ENCODE results near the gene FAM222B. TPM values are rescaled to one million over a fixed set of nuclear protein-coding genes. Genes with fewer than 3 reads are reported as not detected.

FAM222B gene
- total RNA-seq, 1 experiment from 2014 or later = 94.6 TPM

- ChIA-PET POLR2A (interaction anchor here (1.1 to 2.5 kb wide), 3 partner anchors 9 to 73 kb away, joined by 4 to 31 read pairs (median 10); partner anchors contain the start of genes BLTP2 and NEK8), CTCF (interaction anchor here (0.8 to 1.1 kb wide), 2 partner anchors 9 to 73 kb away, joined by 4 to 14 read pairs; partner anchors contain the start of genes BLTP2, NEK8 and TLCD1)
- no peaks in the 10 kb centered on the region for H3K9me3 Mint-ChIP-seq
- peak within 1 kb of the TSS; percentile 100 for H3K4me3 Mint-ChIP-seq
- DNase-seq (ENCODE audit: low spot score) (peak; percentile 96), ATAC-seq (peak; percentile 71)
- H3K27ac Mint-ChIP-seq = peak within 1 kb of the TSS; percentile 97
- peaks cover 51% of the 10 kb centered on the region for H3K36me3 Mint-ChIP-seq
- H3K4me1 Mint-ChIP-seq = peaks cover 47% of the 10 kb centered on the region
- H3K27me3 Mint-ChIP-seq (ENCODE audit: low read depth) = no peaks in the 10 kb centered on the region
- no peak; the same call in 1 of the 2 replicates for TF ChIP-seq CBFB (CRISPR knock-in tag; IDR thresholded peaks at IDR 0.05; ENCODE audit: low read depth)
- TF ChIP-seq, protein P1, sequence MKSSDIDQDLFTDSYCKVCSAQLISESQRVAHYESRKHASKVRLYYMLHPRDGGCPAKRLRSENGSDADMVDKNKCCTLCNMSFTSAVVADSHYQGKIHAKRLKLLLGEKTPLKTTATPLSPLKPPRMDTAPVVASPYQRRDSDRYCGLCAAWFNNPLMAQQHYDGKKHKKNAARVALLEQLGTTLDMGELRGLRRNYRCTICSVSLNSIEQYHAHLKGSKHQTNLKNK (CRISPR knock-in tag; IDR thresholded peaks at IDR 0.05) = no peak
- TF ChIP-seq, protein P2, sequence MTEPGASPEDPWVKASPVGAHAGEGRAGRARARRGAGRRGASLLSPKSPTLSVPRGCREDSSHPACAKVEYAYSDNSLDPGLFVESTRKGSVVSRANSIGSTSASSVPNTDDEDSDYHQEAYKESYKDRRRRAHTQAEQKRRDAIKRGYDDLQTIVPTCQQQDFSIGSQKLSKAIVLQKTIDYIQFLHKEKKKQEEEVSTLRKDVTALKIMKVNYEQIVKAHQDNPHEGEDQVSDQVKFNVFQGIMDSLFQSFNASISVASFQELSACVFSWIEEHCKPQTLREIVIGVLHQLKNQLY (CRISPR knock-in tag; IDR thresholded peaks at IDR 0.05) = 0 out of 2 replicates have a peak, but pooled peaks have one; percentile 8
- TF ChIP-seq, protein P3, sequence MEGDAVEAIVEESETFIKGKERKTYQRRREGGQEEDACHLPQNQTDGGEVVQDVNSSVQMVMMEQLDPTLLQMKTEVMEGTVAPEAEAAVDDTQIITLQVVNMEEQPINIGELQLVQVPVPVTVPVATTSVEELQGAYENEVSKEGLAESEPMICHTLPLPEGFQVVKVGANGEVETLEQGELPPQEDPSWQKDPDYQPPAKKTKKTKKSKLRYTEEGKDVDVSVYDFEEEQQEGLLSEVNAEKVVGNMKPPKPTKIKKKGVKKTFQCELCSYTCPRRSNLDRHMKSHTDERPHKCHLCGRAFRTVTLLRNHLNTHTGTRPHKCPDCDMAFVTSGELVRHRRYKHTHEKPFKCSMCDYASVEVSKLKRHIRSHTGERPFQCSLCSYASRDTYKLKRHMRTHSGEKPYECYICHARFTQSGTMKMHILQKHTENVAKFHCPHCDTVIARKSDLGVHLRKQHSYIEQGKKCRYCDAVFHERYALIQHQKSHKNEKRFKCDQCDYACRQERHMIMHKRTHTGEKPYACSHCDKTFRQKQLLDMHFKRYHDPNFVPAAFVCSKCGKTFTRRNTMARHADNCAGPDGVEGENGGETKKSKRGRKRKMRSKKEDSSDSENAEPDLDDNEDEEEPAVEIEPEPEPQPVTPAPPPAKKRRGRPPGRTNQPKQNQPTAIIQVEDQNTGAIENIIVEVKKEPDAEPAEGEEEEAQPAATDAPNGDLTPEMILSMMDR (IDR thresholded peaks at IDR 0.05) = no peak
- TF ChIP-seq, protein P4, sequence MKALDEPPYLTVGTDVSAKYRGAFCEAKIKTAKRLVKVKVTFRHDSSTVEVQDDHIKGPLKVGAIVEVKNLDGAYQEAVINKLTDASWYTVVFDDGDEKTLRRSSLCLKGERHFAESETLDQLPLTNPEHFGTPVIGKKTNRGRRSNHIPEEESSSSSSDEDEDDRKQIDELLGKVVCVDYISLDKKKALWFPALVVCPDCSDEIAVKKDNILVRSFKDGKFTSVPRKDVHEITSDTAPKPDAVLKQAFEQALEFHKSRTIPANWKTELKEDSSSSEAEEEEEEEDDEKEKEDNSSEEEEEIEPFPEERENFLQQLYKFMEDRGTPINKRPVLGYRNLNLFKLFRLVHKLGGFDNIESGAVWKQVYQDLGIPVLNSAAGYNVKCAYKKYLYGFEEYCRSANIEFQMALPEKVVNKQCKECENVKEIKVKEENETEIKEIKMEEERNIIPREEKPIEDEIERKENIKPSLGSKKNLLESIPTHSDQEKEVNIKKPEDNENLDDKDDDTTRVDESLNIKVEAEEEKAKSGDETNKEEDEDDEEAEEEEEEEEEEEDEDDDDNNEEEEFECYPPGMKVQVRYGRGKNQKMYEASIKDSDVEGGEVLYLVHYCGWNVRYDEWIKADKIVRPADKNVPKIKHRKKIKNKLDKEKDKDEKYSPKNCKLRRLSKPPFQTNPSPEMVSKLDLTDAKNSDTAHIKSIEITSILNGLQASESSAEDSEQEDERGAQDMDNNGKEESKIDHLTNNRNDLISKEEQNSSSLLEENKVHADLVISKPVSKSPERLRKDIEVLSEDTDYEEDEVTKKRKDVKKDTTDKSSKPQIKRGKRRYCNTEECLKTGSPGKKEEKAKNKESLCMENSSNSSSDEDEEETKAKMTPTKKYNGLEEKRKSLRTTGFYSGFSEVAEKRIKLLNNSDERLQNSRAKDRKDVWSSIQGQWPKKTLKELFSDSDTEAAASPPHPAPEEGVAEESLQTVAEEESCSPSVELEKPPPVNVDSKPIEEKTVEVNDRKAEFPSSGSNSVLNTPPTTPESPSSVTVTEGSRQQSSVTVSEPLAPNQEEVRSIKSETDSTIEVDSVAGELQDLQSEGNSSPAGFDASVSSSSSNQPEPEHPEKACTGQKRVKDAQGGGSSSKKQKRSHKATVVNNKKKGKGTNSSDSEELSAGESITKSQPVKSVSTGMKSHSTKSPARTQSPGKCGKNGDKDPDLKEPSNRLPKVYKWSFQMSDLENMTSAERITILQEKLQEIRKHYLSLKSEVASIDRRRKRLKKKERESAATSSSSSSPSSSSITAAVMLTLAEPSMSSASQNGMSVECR (CRISPR knock-in tag; IDR thresholded peaks at IDR 0.05; ENCODE audit: borderline replicate concordance) = peak; percentile 26; the same call in 1 of the 2 replicates
- TF ChIP-seq, protein P5, sequence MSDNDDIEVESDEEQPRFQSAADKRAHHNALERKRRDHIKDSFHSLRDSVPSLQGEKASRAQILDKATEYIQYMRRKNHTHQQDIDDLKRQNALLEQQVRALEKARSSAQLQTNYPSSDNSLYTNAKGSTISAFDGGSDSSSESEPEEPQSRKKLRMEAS (CRISPR knock-in tag; IDR thresholded peaks at IDR 0.05) = peak; percentile 58; the same call in 1 of the 2 replicates
- TF ChIP-seq, protein P6, sequence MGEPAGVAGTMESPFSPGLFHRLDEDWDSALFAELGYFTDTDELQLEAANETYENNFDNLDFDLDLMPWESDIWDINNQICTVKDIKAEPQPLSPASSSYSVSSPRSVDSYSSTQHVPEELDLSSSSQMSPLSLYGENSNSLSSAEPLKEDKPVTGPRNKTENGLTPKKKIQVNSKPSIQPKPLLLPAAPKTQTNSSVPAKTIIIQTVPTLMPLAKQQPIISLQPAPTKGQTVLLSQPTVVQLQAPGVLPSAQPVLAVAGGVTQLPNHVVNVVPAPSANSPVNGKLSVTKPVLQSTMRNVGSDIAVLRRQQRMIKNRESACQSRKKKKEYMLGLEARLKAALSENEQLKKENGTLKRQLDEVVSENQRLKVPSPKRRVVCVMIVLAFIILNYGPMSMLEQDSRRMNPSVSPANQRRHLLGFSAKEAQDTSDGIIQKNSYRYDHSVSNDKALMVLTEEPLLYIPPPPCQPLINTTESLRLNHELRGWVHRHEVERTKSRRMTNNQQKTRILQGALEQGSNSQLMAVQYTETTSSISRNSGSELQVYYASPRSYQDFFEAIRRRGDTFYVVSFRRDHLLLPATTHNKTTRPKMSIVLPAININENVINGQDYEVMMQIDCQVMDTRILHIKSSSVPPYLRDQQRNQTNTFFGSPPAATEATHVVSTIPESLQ (CRISPR knock-in tag; IDR thresholded peaks at IDR 0.05) = no peak
- no peak for TF ChIP-seq MYBL2 (CRISPR knock-in tag; IDR thresholded peaks at IDR 0.05)
- TF ChIP-seq SP1 (CRISPR knock-in tag; conservative IDR thresholded peaks at IDR 0.05) = peak; percentile 53; the same call in 1 of the 2 replicates
- TF ChIP-seq TEAD1 (CRISPR knock-in tag; IDR thresholded peaks at IDR 0.05) = peak; percentile 17; the same call in 1 of the 2 replicates
- no peak for TF ChIP-seq IRF2 (CRISPR knock-in tag; IDR thresholded peaks at IDR 0.05; ENCODE audit: borderline replicate concordance, low read depth)
- TF ChIP-seq AFF4 (CRISPR knock-in tag; IDR thresholded peaks at IDR 0.05; ENCODE audit: borderline replicate concordance) = peak; percentile 80; the same call in 1 of the 2 replicates
- TF ChIP-seq NR3C1 (CRISPR knock-in tag; conservative IDR thresholded peaks at IDR 0.05; ENCODE audit: low read depth) = no peak; the same call in 1 of the 2 replicates
- 0 out of 2 replicates have a peak, but pooled peaks have one; percentile 76 for TF ChIP-seq ZNF281 (CRISPR knock-in tag; IDR thresholded peaks at IDR 0.05)
- TF ChIP-seq PRRX2 (CRISPR knock-in tag; IDR thresholded peaks at IDR 0.05) = no peak
- peak; percentile 26 for TF ChIP-seq FOXK1 (CRISPR knock-in tag; IDR thresholded peaks at IDR 0.05)
- TF ChIP-seq GTF2I (CRISPR knock-in tag; conservative IDR thresholded peaks at IDR 0.05) = no peak
- no peak for TF ChIP-seq ZNF396 (CRISPR knock-in tag; IDR thresholded peaks at IDR 0.05; ENCODE audit: borderline replicate concordance)
Observed at GRCh38 chr17:28717578-28718332, 124.8 kb downstream of the FAM222B start, which contains the start of gene RAB34. Gene RAB34, minus strand, starts transcription at chr17:28717868. Its CDS starts 602 bp downstream, at chr17:28717266.

Measured in WTC11 (cell line).